Panc1 (cell line): ENCODE measurements around the gene FSTL4. TPM values are rescaled to one million over a fixed set of nuclear protein-coding genes. Genes with fewer than 3 reads are reported as not detected.

Experiments used
- ATAC-seq: fragments of 200-7000 bp; cut with Tn5 transposase; 2 replicates; pipeline ENCODE4 v1.9.1; 2020; ENCODE audit warnings: mild to moderate bottlenecking, moderate library complexity
- BruUV-seq: library from RNA; stranded (reverse); fragments of 400-500 nt; replicated peaks from 2 replicates; lab custom pipeline; 2021; lab: Mats Ljungman, UMichigan
- CTCF ChIA-PET: fragments of 300-600 bp; sonication (Branson Sonifier 250); formaldehyde crosslinking; loops from one replicate; lab custom pipeline; 2022; ENCODE audit warnings: antibody characterized with exemption; lab: Charles Lee
- POLR2A ChIA-PET: fragments of 300-600 bp; sonication (Branson Sonifier 250); formaldehyde crosslinking; loops from one replicate; lab custom pipeline; 2022; ENCODE audit warnings: antibody characterized with exemption; lab: Charles Lee
- DNase-seq: peaks from one replicate; pipeline ENCODE4 v3.0.0-alpha.2; 2010; ENCODE audit warnings: low read depth, low spot score
- H3K27ac ChIP-seq: 2 replicates; pipeline ENCODE4 v1.5.1; 2011; ENCODE audit warnings: mild to moderate bottlenecking, low read length, inconsistent platforms
- H3K27me3 ChIP-seq: fragments of 200-500 bp; sonication (Bioruptor generic); 2 replicates; pipeline ENCODE4 v1.6.0; 2014; ENCODE audit warnings: low read length, inconsistent platforms; ENCODE audit not compliant: control insufficient read depth, insufficient read depth
- H3K36me3 ChIP-seq: fragments of 200-500 bp; sonication (Bioruptor generic); 2 replicates; pipeline ENCODE4 v1.5.1; 2014; ENCODE audit warnings: inconsistent platforms, mild to moderate bottlenecking, low read length, moderate library complexity; ENCODE audit not compliant: control insufficient read depth, insufficient read depth
- H3K4me1 ChIP-seq: 2 replicates; pipeline ENCODE4 v1.5.1; 2011; ENCODE audit warnings: inconsistent platforms, mild to moderate bottlenecking, low read length, moderate library complexity; ENCODE audit not compliant: control insufficient read depth, insufficient read depth
- H3K4me3 ChIP-seq, 2 experiments: 2 replicates each; pipeline ENCODE4 v1.5.1; 2011 to 2012; ENCODE audit warnings: low read depth in 2 of 2, low read length in 2 of 2, mild to moderate bottlenecking in 2 of 2, inconsistent platforms in 1 of 2, moderate library complexity in 1 of 2
- H3K9me3 ChIP-seq: fragments of 200-500 bp; sonication (Bioruptor generic); 2 replicates; pipeline ENCODE4 v1.5.1; 2014; ENCODE audit warnings: low read depth, mild to moderate bottlenecking, inconsistent platforms, low read length, moderate library complexity; ENCODE audit not compliant: control insufficient read depth, insufficient read depth
- CTCF ChIP-seq: fragments of 450-650 bp; IDR thresholded peaks from 2 replicates; pipeline ENCODE4 v1.5.1; 2017; ENCODE audit warnings: mild to moderate bottlenecking
- POLR2AphosphoS5 ChIP-seq: IDR thresholded peaks from 2 replicates; pipeline ENCODE4 v1.6.1; 2012; ENCODE audit warnings: mild to moderate bottlenecking, low read depth, low read length, moderate library complexity
- REST ChIP-seq, 2 experiments: IDR thresholded peaks; 2 replicates each; pipeline ENCODE4 v1.6.1; 2011 to 2012; ENCODE audit warnings: low read depth in 2 of 2, control low read depth in 1 of 2, low read length in 1 of 2, mild to moderate bottlenecking in 1 of 2, moderate library complexity in 1 of 2; ENCODE audit not compliant: insufficient read depth in 1 of 2
- SIN3A ChIP-seq: IDR thresholded peaks from 2 replicates; pipeline ENCODE4 v1.6.1; 2012; ENCODE audit warnings: low read depth, mild to moderate bottlenecking, low read length, moderate library complexity, borderline replicate concordance; ENCODE audit not compliant: insufficient read depth
- TCF7L2 ChIP-seq: IDR thresholded peaks from 2 replicates; pipeline ENCODE4 v1.6.1; 2011; ENCODE audit warnings: mild to moderate bottlenecking, low read depth, low read length, inconsistent platforms
- in situ Hi-C: cut with HindIII; loops from 2 replicates; pipeline ENCODE4 v1.10.0; 2016; ENCODE audit warnings: low sequenced_read_pairs, low pct_unique_long_range_greater_than_20kb
- intact Hi-C: fragments of 100-400 bp; cut with micrococcal nuclease; formaldehyde crosslinking; loops from one replicate; pipeline ENCODE4 v1.10.0; 2022; ENCODE audit not compliant: unreplicated experiment
- total RNA-seq: library from RNA; stranded (reverse); gene quantifications from one replicate; pipeline ENCODE4 v1.2.1, GENCODE V29; 2021; ENCODE audit not compliant: unreplicated experiment

The FSTL4 gene
- total RNA-seq, 1 experiment from 2014 or later: 0.18 TPM

DNA sequence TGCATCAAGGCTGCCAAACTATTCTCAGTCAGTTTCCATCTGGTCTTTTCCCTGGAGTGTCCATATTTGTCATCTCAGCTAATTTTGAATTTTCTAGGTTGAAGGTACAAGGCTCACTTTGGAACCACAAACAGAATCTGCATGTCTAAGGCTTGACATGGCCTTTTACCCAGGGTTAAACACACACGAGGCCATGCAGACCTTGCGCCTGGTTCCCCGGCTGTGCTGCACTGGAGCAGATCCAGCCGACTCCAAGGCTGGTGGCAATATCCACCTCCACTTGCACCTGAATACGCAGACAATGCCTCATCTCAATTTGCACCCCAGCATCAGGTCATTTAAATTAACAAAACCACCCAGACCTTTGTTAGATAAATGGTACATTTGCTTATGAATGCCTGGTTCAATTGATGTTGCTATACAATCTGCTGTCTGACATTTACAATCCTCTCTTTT lies 284.4 kb downstream of the FSTL4 start:
- no peak overlapping the region for H3K27ac ChIP-seq
- no peaks in the 10 kb centered on the region for H3K4me1 ChIP-seq
- POLR2A ChIA-PET: no interaction called here
- in situ Hi-C loops (no loop called here), intact Hi-C loops (no loop called here)
- no peaks in the 10 kb centered on the region; the same call in 1 of the 2 replicates for H3K27me3 ChIP-seq
- H3K36me3 ChIP-seq: no peaks in the 10 kb centered on the region
- no peak for DNase-seq
- ATAC-seq: no peak
- H3K4me3 ChIP-seq: no peak overlapping the region
- CTCF ChIA-PET: no interaction called here
- no peak for TF ChIP-seq TCF7L2
- no peak for TF ChIP-seq POLR2AphosphoS5
- no peak for TF ChIP-seq SIN3A
- no peak for TF ChIP-seq CTCF
- no peak for TF ChIP-seq REST (IDR thresholded peaks at IDR 0.05; ENCODE audit: insufficient read depth in 1 of 2, low read depth in 2 of 2, low read length in 1 of 2)
- BruUV-seq: no TSS peak
- H3K9me3 ChIP-seq: no peaks in the 10 kb centered on the region

DNA sequence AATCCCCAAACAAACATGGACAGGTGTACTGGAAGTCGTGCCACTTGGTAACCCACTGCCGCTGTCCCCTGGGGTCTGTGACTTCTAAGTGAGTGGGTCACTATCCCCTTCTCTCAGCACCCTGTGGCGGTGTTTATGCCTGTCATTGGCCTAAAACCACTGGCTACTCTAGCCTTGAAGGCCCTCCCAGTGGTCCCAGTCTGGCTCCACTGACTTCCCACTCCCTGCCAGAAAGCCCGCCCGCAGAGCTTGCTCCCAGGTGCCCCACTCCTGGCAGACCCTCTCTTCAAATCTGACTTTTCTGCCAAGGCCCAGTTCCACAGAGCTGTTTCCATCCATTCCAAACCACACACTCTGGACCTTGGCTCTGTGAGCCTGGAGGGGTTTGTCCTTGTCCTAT lies 286.0 kb downstream of the FSTL4 start:
- intact Hi-C loops: no loop called here

More for the DNA sequence above, 286.0 kb downstream of the FSTL4 start:
- Histone ChIP-seq H3K4me3 (no peak overlapping the region), H3K4me1 (no peaks in the 10 kb centered on the region), H3K27ac (no peak overlapping the region), H3K27me3 (no peaks in the 10 kb centered on the region), H3K9me3 (no peaks in the 10 kb centered on the region), H3K36me3 (no peaks in the 10 kb centered on the region)
- CTCF ChIA-PET: no interaction called here
- POLR2A ChIA-PET: no interaction called here
- DNase-seq (no peak), ATAC-seq (no peak)
- in situ Hi-C loops: no loop called here
- no peak for TF ChIP-seq REST (IDR thresholded peaks at IDR 0.05; ENCODE audit: insufficient read depth in 1 of 2, low read depth in 2 of 2, low read length in 1 of 2)
- TF ChIP-seq TCF7L2: no peak
- TF ChIP-seq CTCF: no peak
- TF ChIP-seq SIN3A: no peak
- no peak for TF ChIP-seq POLR2AphosphoS5
- BruUV-seq: no TSS peak
